GM18498 (cell line): ENCODE results near the gene ADA.
"Not testable (repeated sequence)": the region's sequence is repeated elsewhere in the genome, so short reads cannot be mapped to it uniquely, and the experiment has no call there.

Source experiments
- ATAC-seq: cut with Tn5 transposase; IDR thresholded peaks from one replicate; pipeline ENCODE4 v1.9.1; 2021; ENCODE audit warnings: mild to moderate bottlenecking, moderate library complexity; ENCODE audit not compliant: unreplicated experiment

The ADA gene

DNA sequence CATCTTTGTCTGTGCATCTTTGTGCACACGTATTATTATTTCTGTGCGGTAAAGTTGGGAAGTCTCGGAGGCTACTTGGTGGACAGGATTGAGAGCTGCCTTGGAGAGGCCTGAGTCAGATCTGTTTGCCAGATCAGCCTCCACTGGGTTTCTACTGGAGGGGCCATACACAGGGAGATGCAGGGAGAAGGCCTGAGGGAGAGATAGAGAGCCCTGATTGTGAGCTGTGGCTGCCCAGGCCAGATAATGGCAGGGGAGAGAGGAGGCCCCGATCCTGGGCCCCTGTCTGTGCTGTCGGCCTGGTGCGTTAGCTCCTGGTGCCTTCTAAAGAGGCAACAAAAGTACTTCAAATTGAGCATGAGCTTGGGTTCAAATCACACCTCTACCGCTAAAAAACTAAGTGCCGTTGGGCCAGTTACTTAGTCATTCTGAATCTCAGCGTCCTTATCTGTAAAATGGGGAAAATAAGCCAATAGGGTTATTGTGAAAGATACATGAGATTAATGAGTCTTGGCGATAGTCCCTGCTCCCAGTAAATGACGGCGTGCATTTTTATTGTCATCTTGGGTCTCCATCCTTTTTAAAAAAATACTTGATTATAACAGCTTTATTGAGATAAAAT, 27.6 kb upstream of the ADA start:
- ATAC-seq: no peak

DNA sequence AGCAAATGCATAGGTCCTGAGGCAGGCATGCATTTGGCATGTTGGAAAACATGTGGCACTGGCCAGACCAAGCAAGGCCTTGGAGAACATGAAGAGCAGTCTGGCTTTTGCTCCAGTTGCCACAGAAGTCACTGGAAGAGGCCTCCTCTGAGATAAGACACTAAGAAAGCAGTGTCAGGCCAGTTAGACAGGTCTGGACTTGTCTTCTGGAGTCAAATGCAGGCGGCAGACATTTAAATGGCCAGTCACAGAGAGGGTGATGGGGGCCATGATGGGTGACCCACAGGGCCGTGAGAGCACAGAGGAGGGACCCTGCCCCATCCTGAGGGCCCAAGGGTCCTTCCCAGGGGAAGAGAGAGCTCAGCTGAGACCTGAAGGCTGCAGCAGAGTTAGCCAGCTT, 26.7 kb upstream of the ADA start:
- ATAC-seq: no peak

DNA sequence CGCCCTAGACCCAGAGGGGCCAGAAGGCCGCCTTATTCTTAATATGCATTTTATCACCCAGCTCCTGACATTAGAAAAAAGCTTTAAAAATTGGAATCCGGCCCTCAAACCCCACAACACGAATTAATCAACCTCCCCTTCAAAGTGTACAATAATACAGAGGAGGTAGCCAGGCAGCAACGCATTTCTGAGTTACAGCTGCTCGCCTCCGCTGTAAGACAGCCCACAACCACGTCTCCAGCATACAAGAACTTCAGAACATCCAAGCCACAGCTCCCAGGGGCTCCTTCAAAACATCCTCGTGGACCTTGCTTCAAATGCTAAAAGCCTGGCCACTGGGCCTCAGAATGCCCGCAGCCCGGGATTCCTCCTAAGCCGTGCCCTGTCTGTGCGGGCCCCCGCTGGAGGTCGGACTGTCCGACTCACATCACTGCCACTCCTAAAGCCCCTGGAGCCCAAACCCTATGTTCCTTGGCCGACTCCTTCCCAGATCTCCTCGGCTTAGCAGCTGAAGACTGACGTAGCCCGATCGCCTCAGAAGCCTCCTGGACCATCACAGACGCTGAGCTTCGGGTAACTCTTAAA, 20.9 kb upstream of the ADA start:
- ATAC-seq: not testable (repeated sequence)

DNA sequence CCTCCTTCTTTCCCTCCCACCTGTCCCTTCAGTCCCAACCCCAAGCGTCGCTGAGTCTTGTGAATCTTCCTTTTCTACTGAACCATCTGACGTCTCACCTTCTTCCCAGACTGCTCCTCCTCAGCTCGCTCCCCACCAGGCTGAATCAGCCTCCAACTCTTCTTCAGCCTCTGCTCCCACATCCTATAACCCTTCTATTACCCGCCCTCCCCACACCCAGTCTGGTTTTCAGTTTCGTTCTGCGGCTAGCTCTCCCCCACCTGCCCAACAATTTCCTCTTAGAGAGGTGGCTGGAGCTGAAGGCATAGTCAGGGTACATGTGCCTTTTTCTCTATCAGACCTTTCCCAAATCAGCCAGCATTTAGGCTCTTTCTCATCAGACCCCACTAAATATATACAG, 20.0 kb upstream of the ADA start:
- not testable (repeated sequence) for ATAC-seq

DNA sequence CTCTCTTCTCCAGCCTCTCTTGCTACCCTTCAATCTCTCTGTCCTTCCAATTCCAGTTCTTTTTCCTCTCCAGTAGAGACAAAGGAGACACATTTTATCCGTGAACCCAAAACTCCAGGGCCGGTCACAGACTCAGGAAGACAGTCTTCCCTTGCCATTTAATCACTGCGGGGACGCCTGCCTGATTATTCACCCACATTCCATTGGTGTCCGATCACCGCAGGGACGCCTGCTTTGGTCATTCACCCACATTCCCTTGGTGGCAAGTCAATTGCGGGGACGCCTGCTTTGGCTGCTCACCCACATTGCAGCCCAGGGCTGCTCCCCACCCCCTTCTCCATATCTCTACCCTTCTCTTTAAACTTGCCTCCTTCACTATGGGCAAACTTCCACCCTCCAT, 19.4 kb upstream of the ADA start:
- ATAC-seq: not testable (repeated sequence)

DNA sequence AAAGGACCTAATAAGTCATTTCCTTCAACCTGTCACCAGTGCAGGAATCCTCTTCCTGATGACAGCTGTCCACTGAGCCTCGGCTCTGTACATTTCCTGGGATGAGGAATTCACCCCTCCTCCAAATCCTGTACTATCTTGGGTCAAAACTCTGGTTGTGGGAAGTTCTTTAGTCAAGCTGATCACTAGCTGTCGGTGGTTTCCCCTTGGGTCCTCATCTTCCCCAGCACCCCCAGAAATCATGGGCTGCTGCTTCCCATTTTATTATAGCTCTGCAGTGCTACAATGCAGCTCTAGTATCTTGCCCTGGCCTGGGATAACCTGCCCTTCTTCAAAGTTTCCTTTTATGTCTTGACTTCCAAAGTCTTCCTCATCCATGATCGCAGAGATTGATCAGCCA, 14.6 kb upstream of the ADA start:
- no peak for ATAC-seq

DNA sequence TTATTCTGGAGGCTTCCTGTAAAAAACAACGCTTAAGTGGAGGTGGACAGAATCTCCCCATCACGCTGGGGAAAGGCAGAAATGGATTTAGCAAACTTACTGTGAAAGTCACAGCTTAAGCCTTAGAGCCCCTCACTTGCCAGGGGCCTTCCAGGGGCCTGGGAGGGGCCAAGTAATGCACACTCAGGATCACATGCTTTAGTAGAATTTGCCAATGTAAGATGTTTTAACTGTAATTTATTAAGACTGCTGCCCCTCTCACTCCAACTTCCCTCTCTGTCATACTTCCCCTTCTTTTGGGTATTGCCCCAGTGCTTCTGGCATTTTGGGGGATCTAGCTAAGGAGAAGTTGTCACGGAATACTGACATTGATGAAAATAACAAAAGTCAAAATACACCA, 12.6 kb upstream of the ADA start:
- no peak for ATAC-seq

DNA sequence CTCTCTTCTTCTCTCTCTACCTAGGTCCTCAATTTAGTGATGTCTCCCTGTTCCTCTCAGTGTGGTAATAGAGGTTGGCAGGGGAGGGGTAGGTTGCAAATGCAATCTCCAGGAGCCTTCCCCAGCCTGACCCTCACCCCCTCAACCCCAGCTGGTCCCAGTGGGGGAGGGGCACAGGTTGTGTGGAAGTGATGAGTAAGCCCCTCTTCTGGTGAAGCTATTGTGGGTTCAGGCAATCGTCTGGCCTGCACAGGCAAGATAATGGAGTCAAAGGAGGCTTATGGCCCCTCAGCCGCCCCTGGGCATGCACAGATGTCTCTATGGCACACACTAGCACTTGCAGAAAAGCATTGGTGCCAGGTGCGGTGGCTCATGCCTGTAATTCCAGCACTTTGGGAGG, 10.8 kb upstream of the ADA start:
- no peak for ATAC-seq

DNA sequence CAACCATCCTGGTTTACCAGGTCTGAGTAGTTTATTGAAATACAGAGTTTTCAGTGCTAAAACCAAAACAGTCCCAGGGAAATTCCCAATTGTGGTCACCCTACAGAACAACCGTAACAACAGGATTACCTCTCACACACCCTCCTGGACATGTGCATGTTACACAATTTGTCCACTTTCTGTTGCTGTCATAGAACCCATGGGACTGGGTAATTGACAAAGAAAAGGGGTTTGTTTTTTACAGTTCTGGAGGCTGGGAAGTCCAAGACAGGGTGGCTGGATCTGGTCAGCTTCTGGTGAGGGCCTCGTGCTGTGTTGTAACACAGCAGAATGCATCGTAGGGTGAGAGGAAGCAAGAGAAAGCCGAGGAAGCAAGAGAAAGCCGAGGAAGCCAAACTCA, 9.1 kb upstream of the ADA start:
- no peak for ATAC-seq

DNA sequence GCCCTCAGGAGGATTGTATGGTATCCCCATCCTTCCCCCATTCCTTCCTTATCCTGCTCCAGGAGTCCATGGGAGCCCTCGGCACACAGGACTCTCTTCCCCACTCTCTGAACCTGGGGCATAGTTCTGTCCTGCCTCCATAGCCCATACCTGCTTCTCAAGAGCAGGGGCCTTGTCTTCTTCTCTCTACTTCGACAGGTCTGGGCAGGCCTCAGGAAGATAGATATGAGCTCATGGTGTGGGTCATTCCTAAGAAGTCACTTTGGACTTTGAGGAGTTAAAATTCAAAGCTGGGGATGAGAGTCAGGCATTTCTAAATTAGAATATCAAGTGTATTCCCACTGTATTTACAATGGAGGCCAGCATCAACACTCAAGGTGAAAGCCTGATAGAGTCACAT, 8.4 kb upstream of the ADA start:
- ATAC-seq: no peak

DNA sequence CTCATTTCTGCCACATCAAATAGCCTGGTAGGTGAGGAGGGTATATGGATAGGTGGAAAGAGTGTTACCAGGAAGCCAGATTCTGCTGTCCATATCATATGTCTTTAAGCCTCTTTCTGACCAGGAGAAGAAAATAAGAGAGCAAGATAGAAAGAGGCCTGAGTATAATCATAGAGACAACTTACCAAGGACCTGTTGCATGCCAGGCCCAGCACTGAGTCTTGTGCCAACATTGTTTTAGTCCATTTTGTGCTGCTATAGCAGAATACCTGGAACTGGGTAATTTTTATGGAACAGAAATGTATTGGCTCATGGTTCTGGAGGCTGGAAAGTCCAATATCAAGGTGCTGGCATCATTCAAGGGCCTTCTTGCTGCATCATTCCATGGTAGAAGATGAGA, 7.3 kb upstream of the ADA start:
- no peak for ATAC-seq

DNA sequence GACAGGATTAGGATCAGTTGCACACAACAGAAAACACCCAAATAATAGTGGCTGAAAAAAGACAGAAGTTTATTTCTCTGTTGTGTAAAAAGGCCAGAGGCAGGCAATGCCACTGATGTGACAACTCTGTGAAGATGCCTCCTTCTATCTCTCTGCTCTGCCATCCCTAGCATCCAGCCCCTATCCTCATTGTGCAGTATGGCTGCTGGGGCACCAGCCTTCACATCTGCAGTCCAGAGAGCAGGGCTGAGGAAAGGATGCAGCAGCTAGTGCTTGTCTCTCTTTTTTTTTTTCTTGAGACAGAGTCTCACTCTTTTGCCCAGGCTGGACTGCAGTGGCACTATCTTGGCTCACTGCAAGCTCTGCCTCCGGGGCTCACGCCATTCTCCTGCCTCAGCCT, 6.4 kb upstream of the ADA start:
- ATAC-seq: no peak

DNA sequence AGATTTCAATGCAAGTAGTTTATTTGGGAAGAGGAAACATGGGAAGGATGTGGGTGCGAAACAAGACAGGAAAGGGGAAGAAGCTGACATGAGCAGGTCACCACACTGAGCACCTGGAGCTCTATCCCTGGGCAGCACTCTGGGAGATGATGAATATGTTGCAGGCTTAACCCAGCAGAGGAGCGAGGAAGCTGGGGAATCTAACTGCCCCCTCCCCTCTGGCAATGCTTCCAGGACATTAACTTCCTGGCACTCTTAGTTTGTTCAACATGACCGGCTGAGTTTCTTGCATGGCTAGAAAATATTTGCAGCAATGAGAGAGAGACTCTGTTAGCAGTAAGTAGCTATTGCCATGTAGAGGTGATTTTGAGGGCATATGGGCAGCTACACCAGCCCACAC, 4.9 kb upstream of the ADA start:
- ATAC-seq: no peak

DNA sequence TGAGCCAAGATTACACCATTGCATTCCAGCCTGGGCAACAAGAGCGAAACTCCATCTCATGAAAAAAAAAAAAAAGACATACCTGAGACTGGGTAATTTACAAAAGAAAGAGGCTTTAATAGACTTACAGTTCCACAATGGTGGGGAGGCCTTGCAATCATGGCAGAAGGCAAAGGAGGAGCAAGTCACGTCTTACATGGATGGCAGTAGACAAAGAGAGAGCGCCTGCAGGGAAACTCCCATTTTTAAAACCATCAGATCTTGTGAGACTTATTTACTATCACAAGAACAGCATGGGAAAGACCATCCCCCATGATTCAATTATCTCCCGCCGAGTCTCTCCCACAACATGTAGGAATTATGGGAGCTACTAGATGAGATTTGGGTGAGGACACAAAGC, 2.7 kb upstream of the ADA start:
- ATAC-seq: not testable (repeated sequence)

DNA sequence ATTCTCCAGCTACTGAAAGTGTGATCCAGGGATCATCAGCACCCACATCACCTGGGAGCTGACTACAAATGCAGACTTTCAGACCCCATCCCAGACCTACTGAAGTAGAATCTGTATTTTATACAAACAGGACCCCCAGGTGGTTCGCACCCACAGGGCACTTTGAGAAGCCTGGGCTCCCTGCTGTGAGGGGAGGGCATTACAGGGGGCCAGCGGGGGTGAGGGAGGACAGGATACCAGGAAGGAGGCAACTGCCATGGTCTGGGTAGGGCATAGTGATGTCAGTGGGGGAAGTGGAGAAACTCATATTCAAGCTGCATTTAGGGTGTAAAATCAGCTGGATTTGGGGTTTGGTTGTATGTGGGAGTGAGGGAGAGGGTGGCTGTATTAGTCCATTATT, 2.0 kb upstream of the ADA start:
- ATAC-seq: no peak

DNA sequence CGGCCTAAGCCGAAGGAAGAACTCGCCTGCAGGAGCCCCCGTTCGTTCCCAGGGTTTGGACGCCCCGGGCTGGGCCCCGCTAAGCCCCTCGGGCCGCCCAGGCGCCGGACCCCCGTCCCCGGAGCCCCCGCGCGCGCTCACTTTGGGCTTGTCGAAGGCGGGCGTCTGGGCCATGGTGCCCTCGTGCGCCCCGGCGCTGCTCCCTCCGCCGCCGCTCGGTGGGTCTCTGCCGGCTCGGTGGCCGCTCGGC, 140 bp downstream of the ADA start:
- no peak for ATAC-seq

DNA sequence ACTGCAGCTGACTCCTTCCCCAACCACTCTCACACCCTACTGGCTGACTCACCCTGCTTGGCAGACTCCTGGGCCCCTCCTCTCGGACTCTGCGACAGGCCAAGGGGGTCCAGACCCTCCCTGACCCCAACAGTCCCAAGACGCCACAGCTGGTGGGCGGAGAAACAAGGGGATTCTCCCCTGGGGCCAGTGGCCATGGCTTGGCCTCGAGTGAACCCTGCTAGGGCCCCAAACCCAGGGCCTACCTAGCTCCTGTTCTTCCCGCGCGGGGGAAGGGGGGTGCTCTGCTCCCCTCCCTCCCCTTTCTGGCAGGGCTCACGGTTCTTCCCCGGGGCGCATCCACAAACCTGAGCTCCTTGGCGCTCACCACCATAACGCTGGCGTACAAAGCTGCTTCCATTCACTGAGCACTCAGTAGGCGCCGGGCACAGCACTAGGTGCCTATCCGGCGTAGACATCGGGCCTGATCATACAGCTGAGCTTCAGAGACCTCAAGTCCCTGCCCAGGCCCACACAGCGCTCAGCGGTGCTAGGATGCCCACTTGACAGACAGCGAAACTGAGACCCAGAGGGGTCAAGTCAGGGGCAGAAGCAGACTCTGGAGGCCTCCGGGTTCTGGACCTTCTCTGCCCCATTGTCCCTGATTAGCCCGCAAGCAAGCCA, 597 bp downstream of the ADA start:
- no peak for ATAC-seq

DNA sequence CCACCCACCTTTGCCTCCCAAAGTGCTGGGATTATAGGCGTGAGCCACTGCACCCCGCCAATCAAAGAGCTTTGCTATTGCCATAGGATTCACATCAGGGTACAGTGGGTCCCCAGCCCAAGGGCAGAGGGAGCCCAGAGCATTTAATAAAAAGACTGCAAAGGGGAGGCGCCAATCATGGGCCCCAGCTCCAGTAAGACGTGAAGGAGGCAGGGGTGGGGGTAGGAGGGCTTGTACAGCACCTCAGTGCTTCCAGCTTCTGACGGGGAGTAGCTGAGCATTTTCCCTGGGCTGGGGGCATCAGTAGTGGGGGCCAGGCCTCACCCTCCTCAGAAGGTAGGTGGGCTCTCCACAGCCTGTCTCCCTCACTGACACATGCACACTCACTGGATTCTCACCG, 1.5 kb downstream of the ADA start:
- no peak for ATAC-seq

DNA sequence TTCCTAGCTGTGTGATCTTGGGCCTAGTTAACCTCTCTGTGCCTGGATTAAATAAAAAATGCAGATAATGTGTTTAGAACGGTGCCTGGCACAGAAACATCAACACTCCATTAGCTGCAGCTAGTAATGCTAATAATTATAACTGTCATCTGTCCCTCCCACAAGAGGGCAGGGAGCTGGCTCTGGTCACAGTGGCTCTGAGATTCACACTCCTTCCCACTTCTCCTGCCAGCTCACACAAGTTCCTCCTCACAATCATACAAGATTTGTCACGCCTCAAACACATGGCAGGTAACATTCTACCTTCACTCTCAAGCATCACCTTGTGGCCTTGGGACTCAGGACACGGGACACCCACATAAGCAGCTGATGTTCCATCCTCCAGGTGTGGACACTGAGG, 2.4 kb downstream of the ADA start:
- ATAC-seq: no peak

DNA sequence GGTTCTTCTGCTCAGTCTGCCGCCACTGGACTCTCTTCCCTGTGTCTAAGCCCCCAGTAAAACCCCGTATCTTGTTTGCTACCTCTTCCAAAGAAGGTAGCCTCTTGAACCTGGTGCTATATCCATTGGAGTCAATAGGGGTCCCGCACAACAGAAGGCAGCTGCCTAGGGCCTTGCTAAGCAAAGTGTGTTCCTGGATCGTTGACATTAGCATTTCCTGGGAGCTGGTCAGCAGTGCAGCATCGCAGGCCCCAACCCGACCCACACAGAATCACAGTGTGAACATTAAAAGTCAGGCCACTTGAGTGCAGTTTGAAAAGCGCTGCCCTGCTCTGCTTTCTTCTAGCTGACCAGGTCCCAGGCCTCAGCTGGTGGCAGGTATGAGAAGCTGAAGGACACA, 2.9 kb downstream of the ADA start:
- no peak for ATAC-seq

DNA sequence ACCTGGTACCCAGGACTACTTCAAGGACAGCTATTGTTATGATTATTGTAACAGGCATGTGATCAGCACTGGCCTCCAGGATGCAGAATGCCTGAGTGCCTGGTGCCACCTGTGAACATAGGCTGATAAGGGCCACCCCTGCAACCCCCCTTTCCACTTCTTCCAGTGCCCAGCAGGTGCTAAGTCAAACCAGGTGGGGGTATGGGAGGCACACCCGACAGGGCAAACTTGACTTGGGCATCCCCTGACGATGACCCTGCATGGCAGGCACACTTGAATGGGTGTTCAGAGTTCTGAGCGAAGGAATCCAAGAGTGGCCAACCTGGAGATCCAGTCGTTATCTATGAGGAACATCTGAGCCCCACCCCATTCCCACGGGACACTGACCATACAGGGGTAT, 3.4 kb downstream of the ADA start:
- ATAC-seq: no peak

DNA sequence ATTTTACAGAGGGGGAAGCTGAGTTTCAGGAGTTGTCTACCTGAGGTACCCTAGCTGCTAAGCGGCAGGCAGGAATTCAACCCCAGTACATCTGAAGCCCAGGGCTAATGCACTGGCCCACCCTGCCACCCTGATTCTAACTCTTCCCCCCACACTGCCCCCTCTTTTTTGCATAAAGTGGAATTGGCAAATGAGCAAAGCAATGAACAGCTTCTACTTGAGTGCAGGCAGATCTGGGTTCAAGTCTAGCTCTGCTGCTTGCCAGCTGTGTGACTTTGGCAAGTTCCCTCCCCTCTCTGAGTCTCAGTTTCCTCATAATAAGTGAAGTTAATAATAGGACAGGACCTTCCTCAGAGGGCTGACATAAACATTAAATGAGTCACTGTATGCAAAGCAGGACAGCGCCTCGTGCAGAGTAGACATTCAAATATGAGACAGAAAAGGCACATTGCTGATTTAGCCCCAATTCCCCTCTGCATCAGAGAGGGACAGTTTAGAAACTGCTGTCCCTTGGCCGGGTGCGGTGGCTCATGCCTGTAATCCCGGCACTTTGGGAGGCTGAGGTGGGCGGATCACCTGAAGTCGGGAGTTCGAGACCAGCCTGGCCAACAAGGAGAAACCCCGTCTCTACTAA, 4.7 kb downstream of the ADA start:
- ATAC-seq: peak; percentile 55
